GM23338 (cell line): ENCODE data around the gene TIMM10.

Experiments
- CREB1 ChIP-seq: fragments of 250-450 bp; sonication (Bioruptor Pico); IDR thresholded peaks from 2 replicates; pipeline ENCODE4 v1.5.0; 2020; ENCODE audit warnings: low read depth, mild to moderate bottlenecking, moderate library complexity
- EZH2 ChIP-seq: fragments of 200-600 bp; sonication (generic); IDR thresholded peaks from one replicate; pipeline ENCODE4 v1.8.0; 2017; ENCODE audit warnings: antibody characterized with exemption, mild to moderate bottlenecking, low read depth; ENCODE audit not compliant: unreplicated experiment
- EZH2phosphoT487 ChIP-seq: fragments of 200-600 bp; sonication (generic); IDR thresholded peaks from one replicate; pipeline ENCODE4 v1.8.1; 2018; ENCODE audit warnings: antibody characterized with exemption; ENCODE audit not compliant: unreplicated experiment
- JUNB ChIP-seq: IDR thresholded peaks from one replicate; pipeline ENCODE4 v1.6.1; 2016; ENCODE audit warnings: antibody characterized with exemption; ENCODE audit not compliant: unreplicated experiment
- POLR2AphosphoS5 ChIP-seq: IDR thresholded peaks from 2 replicates; pipeline ENCODE4 v1.6.1; 2016; ENCODE audit warnings: antibody characterized with exemption, low read depth
- STAT1 ChIP-seq: IDR thresholded peaks from one replicate; pipeline ENCODE4 v1.6.1; 2016; ENCODE audit warnings: antibody characterized with exemption; ENCODE audit not compliant: unreplicated experiment
- ZNF114 ChIP-seq: fragments of 250-450 bp; sonication (Bioruptor Pico); IDR thresholded peaks from 2 replicates; pipeline ENCODE4 v1.5.0; 2020; ENCODE audit warnings: mild to moderate bottlenecking, moderate library complexity
- TF ChIP-seq, protein P1 (sequence below), 2 experiments: fragments of 200-600 bp in 1 of 2; sonication (generic) in 1 of 2; conservative IDR thresholded peaks; 2 replicates each; pipeline versions ENCODE4 v1.5.1 to v1.6.1; 2016 to 2017; ENCODE audit warnings: antibody characterized with exemption in 2 of 2, low read depth in 2 of 2, mild to moderate bottlenecking in 2 of 2, moderate library complexity in 1 of 2
- TF ChIP-seq, protein P2 (sequence below): IDR thresholded peaks from one replicate; pipeline ENCODE4 v1.6.1; 2018; ENCODE audit warnings: antibody characterized with exemption; ENCODE audit not compliant: unreplicated experiment
- TF ChIP-seq, protein P3 (sequence below): IDR thresholded peaks from 2 replicates; pipeline ENCODE4 v1.6.1; 2016; ENCODE audit warnings: antibody characterized with exemption

DNA sequence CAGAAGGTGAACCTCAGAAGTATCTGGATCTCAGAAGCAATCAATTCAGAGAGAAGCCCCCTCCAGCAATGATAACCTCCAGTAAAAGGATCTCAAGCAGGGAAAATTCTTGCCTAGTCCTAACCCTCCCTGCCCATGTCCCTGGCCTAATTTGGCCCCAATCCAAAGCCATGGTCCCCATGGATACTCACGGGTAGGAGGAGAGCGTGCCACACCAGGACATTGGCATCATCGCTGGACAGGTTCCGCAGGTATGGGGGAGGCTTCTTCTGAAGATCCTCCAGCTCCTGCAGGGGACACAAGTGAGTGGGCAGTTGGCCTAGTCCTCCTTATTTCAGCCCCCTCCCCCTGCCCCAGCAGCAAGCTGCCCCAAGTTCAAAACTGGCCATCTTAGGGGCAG, 29.6 kb upstream of the TIMM10 start:
- TF ChIP-seq EZH2 (no peak), EZH2phosphoT487 (no peak), JUNB (no peak), STAT1 (no peak), CREB1 (CRISPR knock-in tag) (no peak), POLR2AphosphoS5 (no peak), ZNF114 (CRISPR knock-in tag) (no peak)
- TF ChIP-seq, protein P1, sequence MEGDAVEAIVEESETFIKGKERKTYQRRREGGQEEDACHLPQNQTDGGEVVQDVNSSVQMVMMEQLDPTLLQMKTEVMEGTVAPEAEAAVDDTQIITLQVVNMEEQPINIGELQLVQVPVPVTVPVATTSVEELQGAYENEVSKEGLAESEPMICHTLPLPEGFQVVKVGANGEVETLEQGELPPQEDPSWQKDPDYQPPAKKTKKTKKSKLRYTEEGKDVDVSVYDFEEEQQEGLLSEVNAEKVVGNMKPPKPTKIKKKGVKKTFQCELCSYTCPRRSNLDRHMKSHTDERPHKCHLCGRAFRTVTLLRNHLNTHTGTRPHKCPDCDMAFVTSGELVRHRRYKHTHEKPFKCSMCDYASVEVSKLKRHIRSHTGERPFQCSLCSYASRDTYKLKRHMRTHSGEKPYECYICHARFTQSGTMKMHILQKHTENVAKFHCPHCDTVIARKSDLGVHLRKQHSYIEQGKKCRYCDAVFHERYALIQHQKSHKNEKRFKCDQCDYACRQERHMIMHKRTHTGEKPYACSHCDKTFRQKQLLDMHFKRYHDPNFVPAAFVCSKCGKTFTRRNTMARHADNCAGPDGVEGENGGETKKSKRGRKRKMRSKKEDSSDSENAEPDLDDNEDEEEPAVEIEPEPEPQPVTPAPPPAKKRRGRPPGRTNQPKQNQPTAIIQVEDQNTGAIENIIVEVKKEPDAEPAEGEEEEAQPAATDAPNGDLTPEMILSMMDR (conservative IDR thresholded peaks at IDR 0.05; ENCODE audit: low read depth in 2 of 2), result no peak
- TF ChIP-seq, protein P2, sequence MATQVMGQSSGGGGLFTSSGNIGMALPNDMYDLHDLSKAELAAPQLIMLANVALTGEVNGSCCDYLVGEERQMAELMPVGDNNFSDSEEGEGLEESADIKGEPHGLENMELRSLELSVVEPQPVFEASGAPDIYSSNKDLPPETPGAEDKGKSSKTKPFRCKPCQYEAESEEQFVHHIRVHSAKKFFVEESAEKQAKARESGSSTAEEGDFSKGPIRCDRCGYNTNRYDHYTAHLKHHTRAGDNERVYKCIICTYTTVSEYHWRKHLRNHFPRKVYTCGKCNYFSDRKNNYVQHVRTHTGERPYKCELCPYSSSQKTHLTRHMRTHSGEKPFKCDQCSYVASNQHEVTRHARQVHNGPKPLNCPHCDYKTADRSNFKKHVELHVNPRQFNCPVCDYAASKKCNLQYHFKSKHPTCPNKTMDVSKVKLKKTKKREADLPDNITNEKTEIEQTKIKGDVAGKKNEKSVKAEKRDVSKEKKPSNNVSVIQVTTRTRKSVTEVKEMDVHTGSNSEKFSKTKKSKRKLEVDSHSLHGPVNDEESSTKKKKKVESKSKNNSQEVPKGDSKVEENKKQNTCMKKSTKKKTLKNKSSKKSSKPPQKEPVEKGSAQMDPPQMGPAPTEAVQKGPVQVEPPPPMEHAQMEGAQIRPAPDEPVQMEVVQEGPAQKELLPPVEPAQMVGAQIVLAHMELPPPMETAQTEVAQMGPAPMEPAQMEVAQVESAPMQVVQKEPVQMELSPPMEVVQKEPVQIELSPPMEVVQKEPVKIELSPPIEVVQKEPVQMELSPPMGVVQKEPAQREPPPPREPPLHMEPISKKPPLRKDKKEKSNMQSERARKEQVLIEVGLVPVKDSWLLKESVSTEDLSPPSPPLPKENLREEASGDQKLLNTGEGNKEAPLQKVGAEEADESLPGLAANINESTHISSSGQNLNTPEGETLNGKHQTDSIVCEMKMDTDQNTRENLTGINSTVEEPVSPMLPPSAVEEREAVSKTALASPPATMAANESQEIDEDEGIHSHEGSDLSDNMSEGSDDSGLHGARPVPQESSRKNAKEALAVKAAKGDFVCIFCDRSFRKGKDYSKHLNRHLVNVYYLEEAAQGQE, result no peak
- TF ChIP-seq, protein P3, sequence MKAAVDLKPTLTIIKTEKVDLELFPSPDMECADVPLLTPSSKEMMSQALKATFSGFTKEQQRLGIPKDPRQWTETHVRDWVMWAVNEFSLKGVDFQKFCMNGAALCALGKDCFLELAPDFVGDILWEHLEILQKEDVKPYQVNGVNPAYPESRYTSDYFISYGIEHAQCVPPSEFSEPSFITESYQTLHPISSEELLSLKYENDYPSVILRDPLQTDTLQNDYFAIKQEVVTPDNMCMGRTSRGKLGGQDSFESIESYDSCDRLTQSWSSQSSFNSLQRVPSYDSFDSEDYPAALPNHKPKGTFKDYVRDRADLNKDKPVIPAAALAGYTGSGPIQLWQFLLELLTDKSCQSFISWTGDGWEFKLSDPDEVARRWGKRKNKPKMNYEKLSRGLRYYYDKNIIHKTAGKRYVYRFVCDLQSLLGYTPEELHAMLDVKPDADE, result no peak
